Fibroblast of lung (primary cell): ENCODE data around the gene SLC28A2. TPM values are rescaled to one million over a fixed set of nuclear protein-coding genes. Genes with fewer than 3 reads are reported as not detected.

Experiments used
- DNase-seq, 2 donors: peaks; one replicate each; pipeline versions ENCODE4 v3.0.0 to v3.0.0-alpha.2; 2010; ENCODE audit warnings: low read depth in 2 of 2
- H2AFZ ChIP-seq: 2 replicates; pipeline ENCODE4 v1.5.1; 2012; ENCODE audit warnings: low read length, control low read depth, inconsistent platforms
- H3K27ac ChIP-seq: 2 replicates; pipeline ENCODE4 v1.5.1; 2011; ENCODE audit warnings: low read length, control low read depth; ENCODE audit not compliant: insufficient read depth
- H3K27me3 ChIP-seq: 2 replicates; pipeline ENCODE4 v1.5.1; 2011; ENCODE audit warnings: mild to moderate bottlenecking, low read length; ENCODE audit not compliant: control insufficient read depth, insufficient read depth
- H3K36me3 ChIP-seq: 2 replicates; pipeline ENCODE4 v1.5.1; 2011; ENCODE audit warnings: low read length; ENCODE audit not compliant: control insufficient read depth, insufficient read depth
- H3K4me1 ChIP-seq: 2 replicates; pipeline ENCODE4 v1.5.1; 2011; ENCODE audit warnings: low read length; ENCODE audit not compliant: control insufficient read depth, insufficient read depth; ENCODE audit errors: extremely low read depth
- H3K4me2 ChIP-seq: 2 replicates; pipeline ENCODE4 v1.5.1; 2011; ENCODE audit warnings: low read length, control low read depth; ENCODE audit not compliant: insufficient read depth; ENCODE audit errors: extremely low read depth
- H3K4me3 ChIP-seq, 4 experiments: fragments of 200-600 bp in 1 of 4; sonication (generic) in 1 of 4; replicated peaks in 1 of 4; 2 replicates each; pipeline ENCODE4 v1.5.1; 2011 to 2016; ENCODE audit warnings: low read length in 4 of 4, low read depth in 3 of 4, mild to moderate bottlenecking in 3 of 4, control low read depth in 2 of 4, inconsistent platforms in 1 of 4, mixed read lengths in 1 of 4; ENCODE audit not compliant: insufficient read depth in 1 of 4; ENCODE audit errors: control extremely low read depth in 1 of 4
- H3K79me2 ChIP-seq: 2 replicates; pipeline ENCODE4 v1.5.1; 2012; ENCODE audit warnings: mild to moderate bottlenecking, low read length, inconsistent platforms; ENCODE audit not compliant: control insufficient read depth, insufficient read depth
- H3K9ac ChIP-seq: 2 replicates; pipeline ENCODE4 v1.5.1; 2011; ENCODE audit warnings: mild to moderate bottlenecking, low read length, control low read depth; ENCODE audit not compliant: insufficient read depth
- H3K9me3 ChIP-seq: 2 replicates; pipeline ENCODE4 v1.5.1; 2012; ENCODE audit warnings: low read depth, low read length; ENCODE audit not compliant: control insufficient read depth, insufficient read depth
- H4K20me1 ChIP-seq: 2 replicates; pipeline ENCODE4 v1.5.1; 2011; ENCODE audit warnings: low read length; ENCODE audit not compliant: control insufficient read depth, insufficient read depth; ENCODE audit errors: extremely low read depth
- CTCF ChIP-seq, 2 donors: IDR thresholded peaks in 1 of 2; conservative IDR thresholded peaks in 1 of 2; 1 replicate in 1 of 2; 2 replicates in 1 of 2; pipeline ENCODE4 v1.5.1; 2011 to 2012; ENCODE audit warnings: low read length in 2 of 2, control low read depth in 1 of 2, inconsistent platforms in 1 of 2, low read depth in 1 of 2, mild to moderate bottlenecking in 1 of 2
- EZH2 ChIP-seq: IDR thresholded peaks from 2 replicates; pipeline ENCODE4 v1.5.1; 2012; ENCODE audit warnings: low read length, control low read depth, mild to moderate bottlenecking; ENCODE audit errors: missing control alignments
- polyA plus RNA-seq, 2 donors: library from polyadenylated mRNA; depleted of rRNA in 1 of 2; stranded (reverse) in 1 of 2; unstranded in 1 of 2; fragments of >200 nt; gene quantifications; 2 replicates each; pipeline ENCODE4 v1.2.1, GENCODE V29; 2011 to 2012; ENCODE audit warnings: missing spikeins in 1 of 2
- total RNA-seq: library from RNA; depleted of rRNA; stranded (reverse); fragments of >200 nt; gene quantifications from 2 replicates; pipeline ENCODE4 v1.2.1, GENCODE V29; 2014

The SLC28A2 gene
- total and polyA plus RNA-seq, 2 donors (not counting 1 experiment from before 2014, with no cell fraction given): not detected

- Histone ChIP-seq H3K9ac (no peak overlapping the region), H3K36me3 (no peaks in the 10 kb centered on the region), H3K79me2 (no peaks in the 10 kb centered on the region), H3K4me2 (no peak overlapping the region), H2AFZ (no peak overlapping the region), H3K4me3 (no peak overlapping the region), H3K27ac (no peak overlapping the region), H3K9me3 (no peaks in the 10 kb centered on the region), H4K20me1 (no peaks in the 10 kb centered on the region), H3K27me3 (no peaks in the 10 kb centered on the region), H3K4me1 (no peaks in the 10 kb centered on the region)
- DNase-seq: no peak
- no peak for TF ChIP-seq CTCF (conservative IDR thresholded peaks at IDR 0.05 in 1 of 2, IDR thresholded peaks at IDR 0.05 in 1 of 2; ENCODE audit: low read depth in 1 of 2, low read length in 2 of 2)
- TF ChIP-seq EZH2: no peak
Observed at GRCh38 chr15:45212493-45212892, 39.5 kb upstream of the SLC28A2 start.

GRCh38 chr15:45221053-45221599, 30.9 kb upstream of the SLC28A2 start:
- H3K9me3 ChIP-seq: no peaks in the 10 kb centered on the region
- peaks cover 2% of the 10 kb centered on the region for H3K27me3 ChIP-seq
- no peak overlapping the region for H2AFZ ChIP-seq
- H3K79me2 ChIP-seq: no peaks in the 10 kb centered on the region
- no peaks in the 10 kb centered on the region for H4K20me1 ChIP-seq
- no peak overlapping the region for H3K27ac ChIP-seq
- no peak overlapping the region for H3K9ac ChIP-seq
- H3K36me3 ChIP-seq: no peaks in the 10 kb centered on the region
- DNase-seq: no peak
- H3K4me2 ChIP-seq: no peak overlapping the region
- no peaks in the 10 kb centered on the region for H3K4me1 ChIP-seq
- TF ChIP-seq CTCF (conservative IDR thresholded peaks at IDR 0.05 in 1 of 2, IDR thresholded peaks at IDR 0.05 in 1 of 2; ENCODE audit: low read depth in 1 of 2, low read length in 2 of 2) (no peak), EZH2 (no peak)
- no peak overlapping the region for H3K4me3 ChIP-seq

GRCh38 chr15:45221967-45222366, 30.1 kb upstream of the SLC28A2 start:
- no peaks in the 10 kb centered on the region for H3K79me2 ChIP-seq
- peaks cover 2% of the 10 kb centered on the region for H3K27me3 ChIP-seq
- no peak overlapping the region for H3K4me3 ChIP-seq
- H2AFZ ChIP-seq: no peak overlapping the region
- H3K4me2 ChIP-seq: no peak overlapping the region
- DNase-seq: no peak
- H3K4me1 ChIP-seq: no peaks in the 10 kb centered on the region
- H4K20me1 ChIP-seq: no peaks in the 10 kb centered on the region
- no peaks in the 10 kb centered on the region for H3K9me3 ChIP-seq
- no peak for TF ChIP-seq EZH2
- no peak for TF ChIP-seq CTCF (conservative IDR thresholded peaks at IDR 0.05 in 1 of 2, IDR thresholded peaks at IDR 0.05 in 1 of 2; ENCODE audit: low read depth in 1 of 2, low read length in 2 of 2)
- no peak overlapping the region for H3K9ac ChIP-seq
- H3K27ac ChIP-seq: no peak overlapping the region
- H3K36me3 ChIP-seq: no peaks in the 10 kb centered on the region
